ENCODE data around the gene PLXNC1.

PLXNC1 gene

GRCh38 chr12:94239332-94239993 lies 91.1 kb downstream of the PLXNC1 start:
- DNase-seq (ENCODE audit: low spot score): peak; percentile 24

GRCh38 chr12:94240171-94240570 lies 91.8 kb downstream of the PLXNC1 start:
- peak; percentile 1 for DNase-seq (ENCODE audit: low spot score)

GRCh38 chr12:94242901-94243300 lies 94.5 kb downstream of the PLXNC1 start:
- DNase-seq (ENCODE audit: low spot score): no peak

- DNase-seq (ENCODE audit: low spot score): no peak
These were observed 96.1 kb downstream of the PLXNC1 start for GRCh38 chr12:94244165-94245133.

- no peak for DNase-seq (ENCODE audit: low spot score)
These were observed 97.4 kb downstream of the PLXNC1 start for GRCh38 chr12:94245631-94246383.

- DNase-seq (ENCODE audit: low spot score): peak; percentile 75
These were observed 98.9 kb downstream of the PLXNC1 start for GRCh38 chr12:94247246-94247645.

- DNase-seq (ENCODE audit: low spot score): no peak
These were observed 100.2 kb downstream of the PLXNC1 start for GRCh38 chr12:94248582-94248981.

GRCh38 chr12:94250130-94250529 lies 101.8 kb downstream of the PLXNC1 start:
- DNase-seq (ENCODE audit: low spot score): no peak

GRCh38 chr12:94254270-94254669 lies 105.9 kb downstream of the PLXNC1 start:
- no peak for DNase-seq (ENCODE audit: low spot score)

GRCh38 chr12:94255006-94255405 lies 106.6 kb downstream of the PLXNC1 start:
- no peak for DNase-seq (ENCODE audit: low spot score)

GRCh38 chr12:94255428-94255827 lies 107.1 kb downstream of the PLXNC1 start:
- DNase-seq (ENCODE audit: low spot score): no peak

- no peak for DNase-seq (ENCODE audit: low spot score)
These were observed 110.2 kb downstream of the PLXNC1 start for GRCh38 chr12:94258593-94258992.

GRCh38 chr12:94260017-94260416 lies 111.6 kb downstream of the PLXNC1 start:
- no peak for DNase-seq (ENCODE audit: low spot score)

- no peak for DNase-seq (ENCODE audit: low spot score)
These were observed 112.3 kb downstream of the PLXNC1 start for GRCh38 chr12:94260717-94261116.

- no peak for DNase-seq (ENCODE audit: low spot score)
These were observed 112.7 kb downstream of the PLXNC1 start for GRCh38 chr12:94261119-94261518.

- DNase-seq (ENCODE audit: low spot score): no peak
These were observed 113.4 kb downstream of the PLXNC1 start for GRCh38 chr12:94261786-94262185.

- DNase-seq (ENCODE audit: low spot score): no peak
These were observed 114.0 kb downstream of the PLXNC1 start for GRCh38 chr12:94262228-94263010.

- no peak for DNase-seq (ENCODE audit: low spot score)
These were observed 114.8 kb downstream of the PLXNC1 start for GRCh38 chr12:94263011-94263811.

- DNase-seq (ENCODE audit: low spot score): no peak
These were observed 115.7 kb downstream of the PLXNC1 start for GRCh38 chr12:94263905-94264561.
